ENCODE measurements around the gene UGT1A10.

The UGT1A10 gene

GRCh38 chr2:233810385-233810784, 174.1 kb downstream of the UGT1A10 start:
- no peak for DNase-seq
- WGBS (ENCODE audit: insufficient coverage), result 99% methylated on average over 5 of the region's 6 CpGs
- ChIA-PET POLR2A (no interaction called here), CTCF (no interaction called here)
- Histone ChIP-seq H3K4me1 (ENCODE audit: control extremely low read depth in 1 of 4, control insufficient read depth in 4 of 4, insufficient read depth in 4 of 4, low read length in 3 of 4) (no peaks in the 10 kb centered on the region), H3K36me3 (ENCODE audit: control insufficient read depth in 4 of 4, insufficient read depth in 4 of 4, low read length in 3 of 4) (no peaks in the 10 kb centered on the region), H3K27ac (ENCODE audit: insufficient read depth in 1 of 2, low read depth in 1 of 2, low read length in 2 of 2, poor library complexity in 1 of 2, severe bottlenecking in 2 of 2) (no peak overlapping the region), H3K27me3 (replicated peaks in 2 of 5; ENCODE audit: control insufficient read depth in 4 of 5, insufficient read depth in 5 of 5, low read length in 4 of 5) (peaks cover 0 to 7% (median 3%) of the 10 kb centered on the region in 5 experiments), H3K9me3 (ENCODE audit: control extremely low read depth in 1 of 5, control insufficient read depth in 4 of 5, insufficient read depth in 2 of 5, low read depth in 1 of 5, low read length in 4 of 5) (no peaks in the 10 kb centered on the region), H3K4me3 (ENCODE audit: control insufficient read depth in 1 of 7, extremely low read depth in 1 of 7, insufficient read depth in 4 of 7, low read depth in 2 of 7, low read length in 6 of 7) (no peak overlapping the region)

- WGBS (ENCODE audit: insufficient coverage), result 84% methylated on average over 4 of the region's 4 CpGs
- no peak overlapping the region for H3K4me3 ChIP-seq (ENCODE audit: control insufficient read depth in 1 of 7, extremely low read depth in 1 of 7, insufficient read depth in 4 of 7, low read depth in 2 of 7, low read length in 6 of 7)
- DNase-seq, result no peak
- peaks cover 0 to 7% (median 3%) of the 10 kb centered on the region in 5 experiments for H3K27me3 ChIP-seq (replicated peaks in 2 of 5; ENCODE audit: control insufficient read depth in 4 of 5, insufficient read depth in 5 of 5, low read length in 4 of 5)
- ChIA-PET CTCF (no interaction called here), POLR2A (no interaction called here)
- H3K4me1 ChIP-seq (ENCODE audit: control extremely low read depth in 1 of 4, control insufficient read depth in 4 of 4, insufficient read depth in 4 of 4, low read length in 3 of 4), result no peaks in the 10 kb centered on the region
- H3K9me3 ChIP-seq (ENCODE audit: control extremely low read depth in 1 of 5, control insufficient read depth in 4 of 5, insufficient read depth in 2 of 5, low read depth in 1 of 5, low read length in 4 of 5), result no peaks in the 10 kb centered on the region
- no peaks in the 10 kb centered on the region for H3K36me3 ChIP-seq (ENCODE audit: control insufficient read depth in 4 of 4, insufficient read depth in 4 of 4, low read length in 3 of 4)
- no peak overlapping the region for H3K27ac ChIP-seq (ENCODE audit: insufficient read depth in 1 of 2, low read depth in 1 of 2, low read length in 2 of 2, poor library complexity in 1 of 2, severe bottlenecking in 2 of 2)
Observed at GRCh38 chr2:233811087-233811486, 174.8 kb downstream of the UGT1A10 start.

GRCh38 chr2:233811732-233812131, 175.5 kb downstream of the UGT1A10 start:
- no peak overlapping the region for H3K27ac ChIP-seq (ENCODE audit: insufficient read depth in 1 of 2, low read depth in 1 of 2, low read length in 2 of 2, poor library complexity in 1 of 2, severe bottlenecking in 2 of 2)
- H3K4me1 ChIP-seq (ENCODE audit: control extremely low read depth in 1 of 4, control insufficient read depth in 4 of 4, insufficient read depth in 4 of 4, low read length in 3 of 4), result no peaks in the 10 kb centered on the region
- H3K36me3 ChIP-seq (ENCODE audit: control insufficient read depth in 4 of 4, insufficient read depth in 4 of 4, low read length in 3 of 4), result no peaks in the 10 kb centered on the region
- no peak overlapping the region for H3K4me3 ChIP-seq (ENCODE audit: control insufficient read depth in 1 of 7, extremely low read depth in 1 of 7, insufficient read depth in 4 of 7, low read depth in 2 of 7, low read length in 6 of 7)
- no peak for DNase-seq
- H3K27me3 ChIP-seq (replicated peaks in 2 of 5; ENCODE audit: control insufficient read depth in 4 of 5, insufficient read depth in 5 of 5, low read length in 4 of 5), result peaks cover 0 to 7% (median 0%) of the 10 kb centered on the region in 5 experiments
- ChIA-PET CTCF (no interaction called here), POLR2A (no interaction called here)
- no peaks in the 10 kb centered on the region for H3K9me3 ChIP-seq (ENCODE audit: control extremely low read depth in 1 of 5, control insufficient read depth in 4 of 5, insufficient read depth in 2 of 5, low read depth in 1 of 5, low read length in 4 of 5)
- WGBS (ENCODE audit: insufficient coverage), result 98% methylated on average over 6 of the region's 8 CpGs

- Histone ChIP-seq H3K4me1 (ENCODE audit: control extremely low read depth in 1 of 4, control insufficient read depth in 4 of 4, insufficient read depth in 4 of 4, low read length in 3 of 4) (no peaks in the 10 kb centered on the region), H3K9me3 (ENCODE audit: control extremely low read depth in 1 of 5, control insufficient read depth in 4 of 5, insufficient read depth in 2 of 5, low read depth in 1 of 5, low read length in 4 of 5) (no peaks in the 10 kb centered on the region), H3K27ac (ENCODE audit: insufficient read depth in 1 of 2, low read depth in 1 of 2, low read length in 2 of 2, poor library complexity in 1 of 2, severe bottlenecking in 2 of 2) (no peak overlapping the region), H3K36me3 (ENCODE audit: control insufficient read depth in 4 of 4, insufficient read depth in 4 of 4, low read length in 3 of 4) (no peaks in the 10 kb centered on the region), H3K27me3 (replicated peaks in 2 of 5; ENCODE audit: control insufficient read depth in 4 of 5, insufficient read depth in 5 of 5, low read length in 4 of 5) (peaks cover 0 to 7% (median 0%) of the 10 kb centered on the region in 5 experiments), H3K4me3 (ENCODE audit: control insufficient read depth in 1 of 7, extremely low read depth in 1 of 7, insufficient read depth in 4 of 7, low read depth in 2 of 7, low read length in 6 of 7) (no peak overlapping the region)
- POLR2A ChIA-PET, result no interaction called here
- CTCF ChIA-PET, result interaction anchor here (1.9 kb wide), 1 partner anchor 9 kb away, joined by 4 read pairs; no protein-coding TSS in a partner anchor
- 90% methylated on average over 2 of the region's 3 CpGs for WGBS (ENCODE audit: insufficient coverage)
- no peak for DNase-seq
Observed at GRCh38 chr2:233813236-233814055, 177.2 kb downstream of the UGT1A10 start.

GRCh38 chr2:233814056-233814835, 178.0 kb downstream of the UGT1A10 start:
- ChIA-PET CTCF (interaction anchor here (1.9 kb wide), 1 partner anchor 10 kb away, joined by 4 read pairs; no protein-coding TSS in a partner anchor), POLR2A (no interaction called here)
- DNase-seq, result no peak

GRCh38 chr2:233815861-233816260, 179.6 kb downstream of the UGT1A10 start:
- Histone ChIP-seq H3K36me3 (ENCODE audit: control insufficient read depth in 4 of 4, insufficient read depth in 4 of 4, low read length in 3 of 4) (no peaks in the 10 kb centered on the region), H3K4me3 (ENCODE audit: control insufficient read depth in 1 of 7, extremely low read depth in 1 of 7, insufficient read depth in 4 of 7, low read depth in 2 of 7, low read length in 6 of 7) (no peak overlapping the region), H3K4me1 (ENCODE audit: control extremely low read depth in 1 of 4, control insufficient read depth in 4 of 4, insufficient read depth in 4 of 4, low read length in 3 of 4) (no peaks in the 10 kb centered on the region), H3K27ac (ENCODE audit: insufficient read depth in 1 of 2, low read depth in 1 of 2, low read length in 2 of 2, poor library complexity in 1 of 2, severe bottlenecking in 2 of 2) (no peak overlapping the region), H3K27me3 (replicated peaks in 2 of 5; ENCODE audit: control insufficient read depth in 4 of 5, insufficient read depth in 5 of 5, low read length in 4 of 5) (peaks cover 0 to 7% (median 0%) of the 10 kb centered on the region in 5 experiments), H3K9me3 (ENCODE audit: control extremely low read depth in 1 of 5, control insufficient read depth in 4 of 5, insufficient read depth in 2 of 5, low read depth in 1 of 5, low read length in 4 of 5) (no peaks in the 10 kb centered on the region)
- ChIA-PET CTCF (no interaction called here), POLR2A (no interaction called here)
- no peak for DNase-seq
- no CpG with 5 or more reads among the region's 6 CpGs for WGBS (ENCODE audit: insufficient coverage)

More at GRCh38 chr2:233814056-233814835, 178.0 kb downstream of the UGT1A10 start:
- Histone ChIP-seq H3K4me1 (ENCODE audit: control extremely low read depth in 1 of 4, control insufficient read depth in 4 of 4, insufficient read depth in 4 of 4, low read length in 3 of 4) (no peaks in the 10 kb centered on the region), H3K4me3 (ENCODE audit: control insufficient read depth in 1 of 7, extremely low read depth in 1 of 7, insufficient read depth in 4 of 7, low read depth in 2 of 7, low read length in 6 of 7) (no peak overlapping the region), H3K9me3 (ENCODE audit: control extremely low read depth in 1 of 5, control insufficient read depth in 4 of 5, insufficient read depth in 2 of 5, low read depth in 1 of 5, low read length in 4 of 5) (no peaks in the 10 kb centered on the region), H3K36me3 (ENCODE audit: control insufficient read depth in 4 of 4, insufficient read depth in 4 of 4, low read length in 3 of 4) (no peaks in the 10 kb centered on the region), H3K27ac (ENCODE audit: insufficient read depth in 1 of 2, low read depth in 1 of 2, low read length in 2 of 2, poor library complexity in 1 of 2, severe bottlenecking in 2 of 2) (no peak overlapping the region), H3K27me3 (replicated peaks in 2 of 5; ENCODE audit: control insufficient read depth in 4 of 5, insufficient read depth in 5 of 5, low read length in 4 of 5) (peaks cover 0 to 7% (median 0%) of the 10 kb centered on the region in 5 experiments)
- WGBS (ENCODE audit: insufficient coverage), result 88% methylated on average over 1 of the region's 2 CpGs

- no peaks in the 10 kb centered on the region for H3K4me1 ChIP-seq (ENCODE audit: control extremely low read depth in 1 of 4, control insufficient read depth in 4 of 4, insufficient read depth in 4 of 4, low read length in 3 of 4)
- WGBS (ENCODE audit: insufficient coverage), result 100% methylated on average over 2 of the region's 2 CpGs
- no peaks in the 10 kb centered on the region for H3K36me3 ChIP-seq (ENCODE audit: control insufficient read depth in 4 of 4, insufficient read depth in 4 of 4, low read length in 3 of 4)
- CTCF ChIA-PET, result no interaction called here
- no peaks in the 10 kb centered on the region for H3K9me3 ChIP-seq (ENCODE audit: control extremely low read depth in 1 of 5, control insufficient read depth in 4 of 5, insufficient read depth in 2 of 5, low read depth in 1 of 5, low read length in 4 of 5)
- no peak for DNase-seq
- H3K27me3 ChIP-seq (replicated peaks in 2 of 5; ENCODE audit: control insufficient read depth in 4 of 5, insufficient read depth in 5 of 5, low read length in 4 of 5), result peaks cover 0 to 5% (median 0%) of the 10 kb centered on the region in 5 experiments
- POLR2A ChIA-PET, result no interaction called here
- H3K4me3 ChIP-seq (ENCODE audit: control insufficient read depth in 1 of 7, extremely low read depth in 1 of 7, insufficient read depth in 4 of 7, low read depth in 2 of 7, low read length in 6 of 7), result no peak overlapping the region
- H3K27ac ChIP-seq (ENCODE audit: insufficient read depth in 1 of 2, low read depth in 1 of 2, low read length in 2 of 2, poor library complexity in 1 of 2, severe bottlenecking in 2 of 2), result no peak overlapping the region
Observed at GRCh38 chr2:233816334-233816733, 180.1 kb downstream of the UGT1A10 start.

All from common myeloid progenitor, CD34-positive (primary cell).